HepG2 (cell line): ENCODE data around the gene VEGFA. TPM values are rescaled to one million over a fixed set of nuclear protein-coding genes. Genes with fewer than 3 reads are reported as not detected.

ENCODE experiments used
- ATF3 ChIP-seq: sonication (generic); formaldehyde crosslinking; IDR thresholded peaks from 2 replicates; pipeline ENCODE4 v1.4.0; 2020; ENCODE audit warnings: missing genetic modification reagents
- DRAP1 ChIP-seq: IDR thresholded peaks from 2 replicates; pipeline ENCODE4 v1.6.1; 2016; ENCODE audit warnings: missing genetic modification reagents, missing compliant biosample characterization
- EP300 ChIP-seq, 3 experiments: sonication (generic) in 1 of 3; formaldehyde crosslinking in 1 of 3; IDR thresholded peaks; 2 replicates each; pipeline versions ENCODE4 v1.5.1 to v1.6.1; 2011 to 2020; ENCODE audit warnings: low read depth in 2 of 3, low read length in 2 of 3, borderline replicate concordance in 1 of 3, improper control_type of control experiment in 1 of 3, mild to moderate bottlenecking in 1 of 3, missing genetic modification reagents in 1 of 3, moderate library complexity in 1 of 3
- ERF ChIP-seq: IDR thresholded peaks from 2 replicates; pipeline ENCODE4 v1.6.1; 2018; ENCODE audit warnings: missing biosample characterization, missing genetic modification reagents
- HMGXB4 ChIP-seq, 2 experiments: sonication (generic) in 1 of 2; formaldehyde crosslinking in 1 of 2; IDR thresholded peaks; 2 replicates each; pipeline versions ENCODE4 v1.4.0 to v1.6.1; 2018 to 2020; ENCODE audit warnings: missing genetic modification reagents in 2 of 2, borderline replicate concordance in 1 of 2, low read depth in 1 of 2, mild to moderate bottlenecking in 1 of 2, missing biosample characterization in 1 of 2
- JUN ChIP-seq: sonication (generic); formaldehyde crosslinking; IDR thresholded peaks from 2 replicates; pipeline ENCODE4 v1.4.0; 2020; ENCODE audit warnings: mild to moderate bottlenecking, missing genetic modification reagents
- MATR3 ChIP-seq: sonication (generic); formaldehyde crosslinking; IDR thresholded peaks from 2 replicates; pipeline ENCODE4 v1.4.0; 2020; ENCODE audit warnings: missing genetic modification reagents
- REPIN1 ChIP-seq: sonication (generic); formaldehyde crosslinking; IDR thresholded peaks from 2 replicates; pipeline ENCODE4 v1.8.0; 2022; ENCODE audit warnings: missing genetic modification reagents, low read depth, mild to moderate bottlenecking, borderline replicate concordance
- RORA ChIP-seq: sonication (generic); formaldehyde crosslinking; IDR thresholded peaks from 2 replicates; pipeline ENCODE4 v1.5.0; 2020; ENCODE audit warnings: mild to moderate bottlenecking, missing genetic modification reagents, moderate library complexity
- ZFP37 ChIP-seq: sonication (generic); formaldehyde crosslinking; IDR thresholded peaks from 2 replicates; pipeline ENCODE4 v1.4.0; 2020; ENCODE audit warnings: missing genetic modification reagents, borderline replicate concordance
- ZFX ChIP-seq: sonication (generic); formaldehyde crosslinking; IDR thresholded peaks from 2 replicates; pipeline ENCODE4 v1.4.0; 2020; ENCODE audit warnings: mild to moderate bottlenecking, low read depth, missing genetic modification reagents, moderate library complexity
- ZKSCAN8 ChIP-seq: IDR thresholded peaks from 2 replicates; pipeline ENCODE4 v1.6.1; 2016; ENCODE audit warnings: borderline replicate concordance, missing genetic modification reagents, missing compliant biosample characterization
- ZNF281 ChIP-seq: sonication (generic); formaldehyde crosslinking; IDR thresholded peaks from 2 replicates; pipeline ENCODE4 v1.4.0; 2020; ENCODE audit warnings: missing genetic modification reagents, borderline replicate concordance
- ZNF501 ChIP-seq: sonication (generic); formaldehyde crosslinking; IDR thresholded peaks from 2 replicates; pipeline ENCODE4 v1.5.1; 2020; ENCODE audit warnings: mild to moderate bottlenecking, moderate library complexity, missing genetic modification reagents
- ZNF598 ChIP-seq: sonication (generic); formaldehyde crosslinking; IDR thresholded peaks from 2 replicates; pipeline ENCODE4 v1.5.1; 2020; ENCODE audit warnings: mild to moderate bottlenecking, missing genetic modification reagents, borderline replicate concordance
- ZNF782 ChIP-seq: sonication (generic); formaldehyde crosslinking; IDR thresholded peaks from 2 replicates; pipeline ENCODE4 v1.4.0; 2020; ENCODE audit warnings: missing genetic modification reagents, mild to moderate bottlenecking, borderline replicate concordance
- ZNF883 ChIP-seq: sonication (generic); formaldehyde crosslinking; IDR thresholded peaks from 2 replicates; pipeline ENCODE4 v1.5.1; 2020; ENCODE audit warnings: mild to moderate bottlenecking, missing genetic modification reagents; ENCODE audit errors: not compliant biosample characterization
- polyA plus RNA-seq, 8 experiments: library from polyadenylated mRNA; depleted of rRNA in 3 of 8; stranded (reverse) in 7 of 8; unstranded in 1 of 8; fragments of >200 nt; fragmentation: Illumina TruSeq in 4 of 8; extraction: Trizol in 4 of 8; gene quantifications; 2 replicates each; pipeline versions ENCODE4 v1.2.1 to v1.2.3, GENCODE V29; 2011 to 2016; ENCODE audit warnings: low read depth in 4 of 8, missing spikeins in 1 of 8, mixed read lengths in 1 of 8; ENCODE audit not compliant: insufficient read depth in 1 of 8
- total RNA-seq, 5 experiments: library from RNA; depleted of rRNA; stranded (reverse); fragments of >200 nt; fragmentation: Illumina TruSeq; extraction: Trizol; gene quantifications; 2 replicates each; pipeline ENCODE4 v1.2.3, GENCODE V29; 2016; ENCODE audit warnings: low read depth in 1 of 5

VEGFA gene
- total and polyA plus RNA-seq, 2 of the 13 experiments (the other 11 are each of a cell fraction or from before 2014, with no cell fraction given): 68.1 to 629 TPM

GRCh38 chr6:43798688-43799444 lies 28.9 kb downstream of the VEGFA start (continued):
- TF ChIP-seq EP300 (IDR thresholded peaks at IDR 0.05; ENCODE audit: low read depth in 2 of 2, low read length in 2 of 2): peak in 1 of 2 experiments; percentile 67; a peak in 1 of 4 replicates
- TF ChIP-seq EP300 (CRISPR knock-in tag; IDR thresholded peaks at IDR 0.05; ENCODE audit: borderline replicate concordance): peak; percentile 45; the same call in 1 of the 2 replicates
- 0 out of 2 replicates have a peak, but pooled peaks have one; percentile 41 for TF ChIP-seq REPIN1
- TF ChIP-seq ZNF501 (CRISPR knock-in tag): peak; percentile 58; the same call in 1 of the 2 replicates
- 0 out of 2 replicates have a peak, but pooled peaks have one; percentile 72 for TF ChIP-seq ZKSCAN8 (CRISPR knock-in tag)
- TF ChIP-seq ZNF883 (CRISPR knock-in tag): peak; percentile 26
- TF ChIP-seq ZNF598 (CRISPR knock-in tag): peak; percentile 61; the same call in 1 of the 2 replicates
- TF ChIP-seq HMGXB4 (CRISPR knock-in tag; IDR thresholded peaks at IDR 0.05; ENCODE audit: borderline replicate concordance in 1 of 2, low read depth in 1 of 2): peak in 1 of 2 experiments; percentile 35; a peak in 1 of 4 replicates
- peak; percentile 41; the same call in 1 of the 2 replicates for TF ChIP-seq DRAP1 (CRISPR knock-in tag)
- peak; percentile 98 for TF ChIP-seq ATF3 (CRISPR knock-in tag)
- TF ChIP-seq ZFX (CRISPR knock-in tag): peak; percentile 77
- peak; percentile 65; the same call in 1 of the 2 replicates for TF ChIP-seq ZFP37 (CRISPR knock-in tag)
- no peak for TF ChIP-seq RORA
- TF ChIP-seq MATR3 (CRISPR knock-in tag): no peak
- TF ChIP-seq ZNF782 (CRISPR knock-in tag): peak; percentile 70; the same call in 1 of the 2 replicates
- peak; percentile 35; the same call in 1 of the 2 replicates for TF ChIP-seq ZNF281 (CRISPR knock-in tag)
- peak; percentile 96 for TF ChIP-seq JUN (CRISPR knock-in tag)
- 0 out of 2 replicates have a peak, but pooled peaks have one; percentile 31 for TF ChIP-seq ERF
